ENCODE data around the gene ACADL.

DNA sequence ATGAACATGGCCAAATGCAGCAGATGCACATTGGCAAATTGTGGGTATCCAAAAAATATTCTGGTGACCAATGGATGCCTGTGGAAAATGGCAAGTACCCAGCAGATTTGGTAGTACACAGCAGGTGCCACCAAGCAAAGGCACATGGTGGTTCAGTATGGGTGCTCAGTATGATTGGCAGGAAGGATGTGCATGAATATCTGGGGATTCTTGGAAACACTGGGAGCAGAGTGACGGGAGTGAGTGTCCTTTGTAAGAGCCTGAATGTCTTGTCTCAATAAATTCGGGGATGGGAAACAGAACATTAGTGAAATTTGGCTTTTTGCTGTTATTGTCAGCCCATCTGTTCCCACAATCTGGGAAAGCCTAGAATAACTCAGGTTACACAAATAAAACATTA lies 36.8 kb upstream of the ACADL start:
- TF ChIP-seq, protein P1, sequence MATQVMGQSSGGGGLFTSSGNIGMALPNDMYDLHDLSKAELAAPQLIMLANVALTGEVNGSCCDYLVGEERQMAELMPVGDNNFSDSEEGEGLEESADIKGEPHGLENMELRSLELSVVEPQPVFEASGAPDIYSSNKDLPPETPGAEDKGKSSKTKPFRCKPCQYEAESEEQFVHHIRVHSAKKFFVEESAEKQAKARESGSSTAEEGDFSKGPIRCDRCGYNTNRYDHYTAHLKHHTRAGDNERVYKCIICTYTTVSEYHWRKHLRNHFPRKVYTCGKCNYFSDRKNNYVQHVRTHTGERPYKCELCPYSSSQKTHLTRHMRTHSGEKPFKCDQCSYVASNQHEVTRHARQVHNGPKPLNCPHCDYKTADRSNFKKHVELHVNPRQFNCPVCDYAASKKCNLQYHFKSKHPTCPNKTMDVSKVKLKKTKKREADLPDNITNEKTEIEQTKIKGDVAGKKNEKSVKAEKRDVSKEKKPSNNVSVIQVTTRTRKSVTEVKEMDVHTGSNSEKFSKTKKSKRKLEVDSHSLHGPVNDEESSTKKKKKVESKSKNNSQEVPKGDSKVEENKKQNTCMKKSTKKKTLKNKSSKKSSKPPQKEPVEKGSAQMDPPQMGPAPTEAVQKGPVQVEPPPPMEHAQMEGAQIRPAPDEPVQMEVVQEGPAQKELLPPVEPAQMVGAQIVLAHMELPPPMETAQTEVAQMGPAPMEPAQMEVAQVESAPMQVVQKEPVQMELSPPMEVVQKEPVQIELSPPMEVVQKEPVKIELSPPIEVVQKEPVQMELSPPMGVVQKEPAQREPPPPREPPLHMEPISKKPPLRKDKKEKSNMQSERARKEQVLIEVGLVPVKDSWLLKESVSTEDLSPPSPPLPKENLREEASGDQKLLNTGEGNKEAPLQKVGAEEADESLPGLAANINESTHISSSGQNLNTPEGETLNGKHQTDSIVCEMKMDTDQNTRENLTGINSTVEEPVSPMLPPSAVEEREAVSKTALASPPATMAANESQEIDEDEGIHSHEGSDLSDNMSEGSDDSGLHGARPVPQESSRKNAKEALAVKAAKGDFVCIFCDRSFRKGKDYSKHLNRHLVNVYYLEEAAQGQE (IDR thresholded peaks at IDR 0.05; ENCODE audit: borderline replicate concordance): no peak
- no peak for TF ChIP-seq SMC3 (conservative IDR thresholded peaks at IDR 0.05; ENCODE audit: poor library complexity)
- TF ChIP-seq CTCF (IDR thresholded peaks at IDR 0.05; ENCODE audit: poor library complexity, severe bottlenecking): no peak
- TF ChIP-seq MXI1 (conservative IDR thresholded peaks at IDR 0.05; ENCODE audit: poor library complexity, severe bottlenecking): no peak
- TF ChIP-seq POLR2AphosphoS5 (IDR thresholded peaks at IDR 0.05): no peak
